ENCODE data around the gene LRRD1. TPM values are rescaled to one million over a fixed set of nuclear protein-coding genes. Genes with fewer than 3 reads are reported as not detected.

Gene LRRD1
- total RNA-seq, 2 experiments from 2014 or later: not detected

- Mint-ChIP-seq H3K27me3 (no peaks in the 10 kb centered on the region), H3K4me1 (peaks cover 12% of the 10 kb centered on the region), H3K4me3 (no peak overlapping the region), H3K27ac (no peak overlapping the region), H3K9me3 (ENCODE audit: low read depth) (no peaks in the 10 kb centered on the region), H3K36me3 (ENCODE audit: low read depth) (peaks cover 5% of the 10 kb centered on the region)
- intact Hi-C loops (cut with DNase I, micrococcal nuclease): loop anchor here in 1 of 2 experiments (10.0 kb wide), 1 partner anchor 1867 kb away; the partner anchor contains the start of gene BET1
- POLR2A ChIA-PET: interaction anchor here (0.6 kb wide), 1 partner anchor 288 kb away, joined by 5 read pairs; no protein-coding TSS in a partner anchor
- no peak for ATAC-seq
- CTCF ChIA-PET: no interaction called here
- DNase-seq: no peak
Measured at GRCh38 chr7:92137557-92137956, 41.4 kb downstream of the LRRD1 start.

- ATAC-seq: no peak
- Mint-ChIP-seq H3K4me3 (peak overlapping the region; percentile 98), H3K4me1 (peaks cover 20% of the 10 kb centered on the region), H3K27ac (peak overlapping the region; percentile 99), H3K27me3 (no peaks in the 10 kb centered on the region), H3K9me3 (ENCODE audit: low read depth) (no peaks in the 10 kb centered on the region), H3K36me3 (ENCODE audit: low read depth) (peaks cover 14% of the 10 kb centered on the region)
- POLR2A ChIA-PET: interaction anchor here (1.5 to 1.8 kb wide), 2 partner anchors 111 to 312 kb away, joined by 6 to 7 read pairs; partner anchors contain the start of genes ANKIB1, GATAD1 and KRIT1
- intact Hi-C loops (cut with DNase I, micrococcal nuclease): loop anchor here (2.0 to 10.0 kb wide), 2 partner anchors 110 to 1870 kb away; partner anchors contain the start of genes ANKIB1 (in 1 of the 2), BET1 (in 1 of the 2) and KRIT1 (in 1 of the 2)
- DNase-seq: no peak
- CTCF ChIA-PET: interaction anchor here (0.6 to 2.7 kb wide), 7 partner anchors 45 to 1911 kb away, joined by 3 to 13 read pairs (median 4); partner anchors contain the start of genes GATAD1, LRRD1 and RBM48
Measured at GRCh38 chr7:92135052-92135889, 43.7 kb downstream of the LRRD1 start.

GRCh38 chr7:92134271-92135051 lies 44.5 kb downstream of the LRRD1 start, which contains the start of gene CYP51A1:
Gene CYP51A1 (minus strand): TSS chr7:92134477. CDS start chr7:92134364, 113 bp downstream.
- Mint-ChIP-seq H3K27me3 (no peaks in the 10 kb centered on the region), H3K27ac (peak within 1 kb of the TSS; percentile 99), H3K4me3 (peak within 1 kb of the TSS; percentile 98), H3K36me3 (ENCODE audit: low read depth) (peaks cover 18% of the 10 kb centered on the region), H3K9me3 (ENCODE audit: low read depth) (no peaks in the 10 kb centered on the region), H3K4me1 (peaks cover 20% of the 10 kb centered on the region)
- DNase-seq: peak; percentile 94
- ChIA-PET CTCF (interaction anchor here (0.6 to 2.7 kb wide), 8 partner anchors 10 to 1912 kb away, joined by 3 to 13 read pairs (median 4); partner anchors contain the start of genes GATAD1, LRRD1 and RBM48), POLR2A (interaction anchor here (0.7 to 1.8 kb wide), 3 partner anchors 112 to 394 kb away, joined by 3 to 7 read pairs (median 6); partner anchors contain the start of genes ANKIB1, GATAD1, KRIT1 and RBM48)
- intact Hi-C loops (cut with DNase I, micrococcal nuclease): loop anchor here (1.0 to 10.0 kb wide), 11 partner anchors 45 to 1870 kb away; partner anchors contain the start of genes AKAP9 (in 2 of the 2), ANKIB1 (in 2 of the 2), GATAD1 (in 2 of the 2) and KRIT1 (in 2 of the 2)
- ATAC-seq: peak; percentile 92

GRCh38 chr7:92133737-92134270 lies 45.1 kb downstream of the LRRD1 start:
- POLR2A ChIA-PET: interaction anchor here (1.8 kb wide), 1 partner anchor 112 kb away, joined by 7 read pairs; the partner anchor contains the start of genes ANKIB1 and KRIT1

GRCh38 chr7:92133133-92133736 lies 45.7 kb downstream of the LRRD1 start:
- ATAC-seq (peak; percentile 8), DNase-seq (no peak)
- Mint-ChIP-seq H3K27me3 (no peaks in the 10 kb centered on the region), H3K4me3 (peak overlapping the region; percentile 98), H3K9me3 (ENCODE audit: low read depth) (no peaks in the 10 kb centered on the region), H3K4me1 (peaks cover 20% of the 10 kb centered on the region), H3K36me3 (ENCODE audit: low read depth) (peaks cover 21% of the 10 kb centered on the region), H3K27ac (peak overlapping the region; percentile 99)
- intact Hi-C loops (cut with DNase I, micrococcal nuclease): loop anchor here (5.0 to 10.0 kb wide), 2 partner anchors 251 to 1872 kb away; partner anchors contain the start of genes BET1 (in 1 of the 2) and MTERF1 (in 1 of the 2)
- ChIA-PET POLR2A (interaction anchor here (0.6 to 1.1 kb wide), 5 partner anchors 20 to 396 kb away, joined by 3 to 5 read pairs (median 4); partner anchors contain the start of genes ANKIB1, GATAD1, KRIT1 and RBM48), CTCF (interaction anchor here (0.7 to 2.7 kb wide), 10 partner anchors 12 to 314 kb away, joined by 3 to 13 read pairs (median 3); partner anchors contain the start of genes GATAD1 and LRRD1)

More at GRCh38 chr7:92133737-92134270, 45.1 kb downstream of the LRRD1 start:
- H3K4me3 Mint-ChIP-seq: peak overlapping the region; percentile 98
- peaks cover 19% of the 10 kb centered on the region for H3K36me3 Mint-ChIP-seq (ENCODE audit: low read depth)
- H3K27ac Mint-ChIP-seq: peak overlapping the region; percentile 99
- ATAC-seq (peak; percentile 11), DNase-seq (peak; percentile 77)
- H3K27me3 Mint-ChIP-seq: no peaks in the 10 kb centered on the region
- no peaks in the 10 kb centered on the region for H3K9me3 Mint-ChIP-seq (ENCODE audit: low read depth)
- intact Hi-C loops (cut with DNase I, micrococcal nuclease): loop anchor here (1.0 to 10.0 kb wide), 11 partner anchors 45 to 1871 kb away; partner anchors contain the start of genes AKAP9 (in 2 of the 2), ANKIB1 (in 2 of the 2), GATAD1 (in 2 of the 2) and KRIT1 (in 2 of the 2)
- peaks cover 20% of the 10 kb centered on the region for H3K4me1 Mint-ChIP-seq
- CTCF ChIA-PET: interaction anchor here (0.7 to 2.7 kb wide), 8 partner anchors 9 to 395 kb away, joined by 3 to 13 read pairs (median 4); partner anchors contain the start of genes GATAD1 and RBM48

- CTCF ChIA-PET: interaction anchor here (0.7 to 1.0 kb wide), 2 partner anchors 214 to 302 kb away, joined by 3 to 4 read pairs; no protein-coding TSS in a partner anchor
- H3K36me3 Mint-ChIP-seq (ENCODE audit: low read depth): peaks cover 32% of the 10 kb centered on the region
Measured at GRCh38 chr7:92131764-92132330, 47.1 kb downstream of the LRRD1 start.

GRCh38 chr7:92131093-92131492 lies 47.8 kb downstream of the LRRD1 start:
- CTCF ChIA-PET: no interaction called here
- no peak overlapping the region for H3K4me3 Mint-ChIP-seq

More at GRCh38 chr7:92131764-92132330, 47.1 kb downstream of the LRRD1 start:
- Mint-ChIP-seq H3K9me3 (ENCODE audit: low read depth) (no peaks in the 10 kb centered on the region), H3K27ac (no peak overlapping the region), H3K27me3 (no peaks in the 10 kb centered on the region), H3K4me1 (peaks cover 20% of the 10 kb centered on the region), H3K4me3 (no peak overlapping the region)
- ATAC-seq (no peak), DNase-seq (no peak)
- POLR2A ChIA-PET: interaction anchor here (0.9 kb wide), 1 partner anchor 316 kb away, joined by 3 read pairs; the partner anchor contains the start of gene GATAD1
- intact Hi-C loops (cut with DNase I, micrococcal nuclease): loop anchor here (5.0 to 10.0 kb wide), 2 partner anchors 250 to 1873 kb away; partner anchors contain the start of genes BET1 (in 1 of the 2) and MTERF1 (in 1 of the 2)

GRCh38 chr7:92121681-92122080 lies 57.3 kb downstream of the LRRD1 start:
- no peak for ATAC-seq
- Mint-ChIP-seq H3K27me3 (no peaks in the 10 kb centered on the region), H3K4me3 (no peak overlapping the region), H3K36me3 (ENCODE audit: low read depth) (peaks cover 60% of the 10 kb centered on the region), H3K27ac (no peak overlapping the region), H3K4me1 (no peaks in the 10 kb centered on the region), H3K9me3 (ENCODE audit: low read depth) (peaks cover 7% of the 10 kb centered on the region)
- intact Hi-C loops (cut with DNase I, micrococcal nuclease): no loop called here
- DNase-seq: no peak
- ChIA-PET CTCF (no interaction called here), POLR2A (no interaction called here)

More at GRCh38 chr7:92131093-92131492, 47.8 kb downstream of the LRRD1 start:
- no peaks in the 10 kb centered on the region for H3K27me3 Mint-ChIP-seq
- no peaks in the 10 kb centered on the region for H3K9me3 Mint-ChIP-seq (ENCODE audit: low read depth)
- peaks cover 20% of the 10 kb centered on the region for H3K4me1 Mint-ChIP-seq
- ATAC-seq: no peak
- no peak overlapping the region for H3K27ac Mint-ChIP-seq
- intact Hi-C loops (cut with DNase I, micrococcal nuclease): loop anchor here (5.0 to 10.0 kb wide), 2 partner anchors 249 to 1874 kb away; partner anchors contain the start of genes BET1 (in 1 of the 2) and MTERF1 (in 1 of the 2)
- peaks cover 37% of the 10 kb centered on the region for H3K36me3 Mint-ChIP-seq (ENCODE audit: low read depth)
- no peak for DNase-seq
- POLR2A ChIA-PET: no interaction called here

GRCh38 chr7:92119213-92119759 lies 59.7 kb downstream of the LRRD1 start:
- Mint-ChIP-seq H3K4me1 (no peaks in the 10 kb centered on the region), H3K4me3 (no peak overlapping the region), H3K27me3 (no peaks in the 10 kb centered on the region), H3K27ac (no peak overlapping the region), H3K9me3 (ENCODE audit: low read depth) (peaks cover 7% of the 10 kb centered on the region), H3K36me3 (ENCODE audit: low read depth) (peaks cover 61% of the 10 kb centered on the region)
- ChIA-PET CTCF (interaction anchor here (1.4 kb wide), 1 partner anchor 14 kb away, joined by 4 read pairs; no protein-coding TSS in a partner anchor), POLR2A (no interaction called here)
- DNase-seq (no peak), ATAC-seq (no peak)
- intact Hi-C loops (cut with DNase I, micrococcal nuclease): no loop called here
